ENCODE measurements around the gene MOXD1. TPM values are rescaled to one million over a fixed set of nuclear protein-coding genes. Genes with fewer than 3 reads are reported as not detected.
"Not testable (repeated sequence)": the region's sequence is repeated elsewhere in the genome, so short reads cannot be mapped to it uniquely, and the experiment has no call there.

Gene MOXD1
- total and polyA plus RNA-seq, 3 experiments from 2014 or later, result 0.25 TPM; not detected in 2

GRCh38 chr6:132322398-132322797 is 78.9 kb downstream of the MOXD1 start:
- no peak overlapping the region for H3K27ac Mint-ChIP-seq
- CTCF ChIA-PET, result interaction anchor here (1.2 kb wide), 1 partner anchor 42 kb away, joined by 3 read pairs; no protein-coding TSS in a partner anchor
- no peaks in the 10 kb centered on the region for H3K4me1 Mint-ChIP-seq
- Histone ChIP-seq H3K9me3 (ENCODE audit: low read length) (no peaks in the 10 kb centered on the region), H3K4me1 (ENCODE audit: insufficient read depth, low read length) (no peaks in the 10 kb centered on the region), H3K4me3 (ENCODE audit: low read length) (no peak overlapping the region), H3K27me3 (ENCODE audit: insufficient read depth, low read length, poor library complexity, severe bottlenecking) (no peaks in the 10 kb centered on the region), H3K27ac (ENCODE audit: low read depth, low read length) (no peak overlapping the region), H3K36me3 (ENCODE audit: insufficient read depth, low read length) (no peaks in the 10 kb centered on the region)
- peaks cover 3 to 30% of the 10 kb centered on the region in 2 donors for H3K27me3 Mint-ChIP-seq
- H3K4me3 Mint-ChIP-seq, result no peak overlapping the region
- no peak for DNase-seq
- POLR2A ChIA-PET, result no interaction called here
- H3K36me3 Mint-ChIP-seq, result no peaks in the 10 kb centered on the region
- peaks cover 0 to 4% (median 0%) of the 10 kb centered on the region in 5 donors for H3K9me3 Mint-ChIP-seq

GRCh38 chr6:132320007-132320406 is 81.3 kb downstream of the MOXD1 start:
- Histone ChIP-seq H3K27ac (ENCODE audit: low read depth, low read length) (no peak overlapping the region), H3K4me1 (ENCODE audit: insufficient read depth, low read length) (no peaks in the 10 kb centered on the region), H3K9me3 (ENCODE audit: low read length) (no peaks in the 10 kb centered on the region), H3K27me3 (ENCODE audit: insufficient read depth, low read length, poor library complexity, severe bottlenecking) (no peaks in the 10 kb centered on the region), H3K36me3 (ENCODE audit: insufficient read depth, low read length) (no peaks in the 10 kb centered on the region), H3K4me3 (ENCODE audit: low read length) (no peak overlapping the region)
- POLR2A ChIA-PET, result no interaction called here
- Mint-ChIP-seq H3K27ac (no peak overlapping the region), H3K4me1 (no peaks in the 10 kb centered on the region), H3K27me3 (peaks cover 3 to 17% of the 10 kb centered on the region in 2 donors), H3K36me3 (no peaks in the 10 kb centered on the region), H3K9me3 (peaks cover 10 to 23% (median 14%) of the 10 kb centered on the region in 5 donors), H3K4me3 (no peak overlapping the region)
- CTCF ChIA-PET, result no interaction called here
- no peak for DNase-seq

- Mint-ChIP-seq H3K4me1 (no peaks in the 10 kb centered on the region), H3K9me3 (peaks cover 11 to 23% (median 14%) of the 10 kb centered on the region in 5 donors), H3K27me3 (peaks cover 3 to 18% of the 10 kb centered on the region in 2 donors), H3K27ac (no peak overlapping the region), H3K4me3 (no peak overlapping the region), H3K36me3 (no peaks in the 10 kb centered on the region)
- H3K4me3 ChIP-seq (ENCODE audit: low read length), result no peak overlapping the region
- H3K9me3 ChIP-seq (ENCODE audit: low read length), result no peaks in the 10 kb centered on the region
- no peaks in the 10 kb centered on the region for H3K36me3 ChIP-seq (ENCODE audit: insufficient read depth, low read length)
- CTCF ChIA-PET, result interaction anchor here (1.9 kb wide), 1 partner anchor 37 kb away, joined by 4 read pairs; no protein-coding TSS in a partner anchor
- H3K27me3 ChIP-seq (ENCODE audit: insufficient read depth, low read length, poor library complexity, severe bottlenecking), result no peaks in the 10 kb centered on the region
- H3K27ac ChIP-seq (ENCODE audit: low read depth, low read length), result no peak overlapping the region
- no peaks in the 10 kb centered on the region for H3K4me1 ChIP-seq (ENCODE audit: insufficient read depth, low read length)
- POLR2A ChIA-PET, result no interaction called here
- no peak for DNase-seq
Observed at GRCh38 chr6:132316970-132317369, 84.3 kb downstream of the MOXD1 start.

- no peaks in the 10 kb centered on the region for H3K9me3 ChIP-seq (ENCODE audit: low read length)
- Mint-ChIP-seq H3K4me1 (no peaks in the 10 kb centered on the region), H3K4me3 (no peak overlapping the region), H3K9me3 (peaks cover 12 to 30% (median 15%) of the 10 kb centered on the region in 5 donors), H3K36me3 (peaks cover 0 to 2% (median 0%) of the 10 kb centered on the region in 3 donors), H3K27ac (no peak overlapping the region), H3K27me3 (peaks cover 0 to 13% of the 10 kb centered on the region in 2 donors)
- DNase-seq, result no peak
- no peaks in the 10 kb centered on the region for H3K36me3 ChIP-seq (ENCODE audit: insufficient read depth, low read length)
- no peak overlapping the region for H3K4me3 ChIP-seq (ENCODE audit: low read length)
- no peak overlapping the region for H3K27ac ChIP-seq (ENCODE audit: low read depth, low read length)
- H3K27me3 ChIP-seq (ENCODE audit: insufficient read depth, low read length, poor library complexity, severe bottlenecking), result no peaks in the 10 kb centered on the region
- no peaks in the 10 kb centered on the region for H3K4me1 ChIP-seq (ENCODE audit: insufficient read depth, low read length)
- ChIA-PET POLR2A (no interaction called here), CTCF (no interaction called here)
Observed at GRCh38 chr6:132314432-132314831, 86.8 kb downstream of the MOXD1 start.

GRCh38 chr6:132310921-132311320 is 90.4 kb downstream of the MOXD1 start:
- no peaks in the 10 kb centered on the region for H3K4me1 ChIP-seq (ENCODE audit: insufficient read depth, low read length)
- Mint-ChIP-seq H3K9me3 (peaks cover 7 to 23% (median 10%) of the 10 kb centered on the region in 5 donors), H3K4me1 (no peaks in the 10 kb centered on the region), H3K27me3 (peaks cover 7 to 26% of the 10 kb centered on the region in 2 donors), H3K27ac (no peak overlapping the region), H3K4me3 (no peak overlapping the region), H3K36me3 (peaks cover 0 to 4% (median 2%) of the 10 kb centered on the region in 3 donors)
- ChIA-PET CTCF (no interaction called here), POLR2A (no interaction called here)
- H3K4me3 ChIP-seq (ENCODE audit: low read length), result no peak overlapping the region
- H3K27me3 ChIP-seq (ENCODE audit: insufficient read depth, low read length, poor library complexity, severe bottlenecking), result no peaks in the 10 kb centered on the region
- H3K36me3 ChIP-seq (ENCODE audit: insufficient read depth, low read length), result no peaks in the 10 kb centered on the region
- no peaks in the 10 kb centered on the region for H3K9me3 ChIP-seq (ENCODE audit: low read length)
- H3K27ac ChIP-seq (ENCODE audit: low read depth, low read length), result no peak overlapping the region
- no peak for DNase-seq

GRCh38 chr6:132310151-132310550 is 91.1 kb downstream of the MOXD1 start:
- H3K9me3 ChIP-seq (ENCODE audit: low read length); H3K4me3 ChIP-seq (ENCODE audit: low read length); H3K4me1 Mint-ChIP-seq; H3K27ac ChIP-seq (ENCODE audit: low read depth, low read length); DNase-seq; H3K27me3 ChIP-seq (ENCODE audit: insufficient read depth, low read length, poor library complexity, severe bottlenecking); H3K36me3 Mint-ChIP-seq; CTCF ChIA-PET; H3K36me3 ChIP-seq (ENCODE audit: insufficient read depth, low read length); POLR2A ChIA-PET; H3K27ac Mint-ChIP-seq; H3K4me3 Mint-ChIP-seq; H3K4me1 ChIP-seq (ENCODE audit: insufficient read depth, low read length): not testable (repeated sequence)
- peaks cover 6 to 19% (median 9%) of the 10 kb centered on the region in 5 donors for H3K9me3 Mint-ChIP-seq
- peaks cover 10 to 26% of the 10 kb centered on the region in 2 donors for H3K27me3 Mint-ChIP-seq

- ChIA-PET POLR2A (no interaction called here), CTCF (interaction anchor here (1.2 kb wide), 1 partner anchor 25 kb away, joined by 4 read pairs; no protein-coding TSS in a partner anchor)
- H3K4me3 ChIP-seq (ENCODE audit: low read length), result no peak overlapping the region
- no peaks in the 10 kb centered on the region for H3K9me3 ChIP-seq (ENCODE audit: low read length)
- H3K36me3 ChIP-seq (ENCODE audit: insufficient read depth, low read length), result no peaks in the 10 kb centered on the region
- peaks cover 10 to 24% of the 10 kb centered on the region in 2 donors for H3K27me3 Mint-ChIP-seq
- no peaks in the 10 kb centered on the region for H3K4me1 Mint-ChIP-seq
- no peak overlapping the region for H3K27ac ChIP-seq (ENCODE audit: low read depth, low read length)
- no peaks in the 10 kb centered on the region for H3K27me3 ChIP-seq (ENCODE audit: insufficient read depth, low read length, poor library complexity, severe bottlenecking)
- H3K4me1 ChIP-seq (ENCODE audit: insufficient read depth, low read length), result no peaks in the 10 kb centered on the region
- no peak overlapping the region for H3K27ac Mint-ChIP-seq
- H3K9me3 Mint-ChIP-seq, result peaks cover 5 to 17% (median 9%) of the 10 kb centered on the region in 5 donors
- H3K4me3 Mint-ChIP-seq, result no peak overlapping the region
- no peak for DNase-seq
- peaks cover 0 to 4% (median 0%) of the 10 kb centered on the region in 3 donors for H3K36me3 Mint-ChIP-seq
Observed at GRCh38 chr6:132304891-132305305, 96.4 kb downstream of the MOXD1 start.

- no peak overlapping the region for H3K27ac ChIP-seq (ENCODE audit: low read depth, low read length)
- H3K27me3 ChIP-seq (ENCODE audit: insufficient read depth, low read length, poor library complexity, severe bottlenecking), result no peaks in the 10 kb centered on the region
- no peaks in the 10 kb centered on the region for H3K9me3 ChIP-seq (ENCODE audit: low read length)
- H3K36me3 Mint-ChIP-seq, result no peaks in the 10 kb centered on the region
- peaks cover 0 to 1% (median 0%) of the 10 kb centered on the region in 5 donors for H3K9me3 Mint-ChIP-seq
- H3K4me3 Mint-ChIP-seq, result no peak overlapping the region
- POLR2A ChIA-PET, result no interaction called here
- no peak overlapping the region for H3K4me3 ChIP-seq (ENCODE audit: low read length)
- H3K4me1 Mint-ChIP-seq, result no peaks in the 10 kb centered on the region
- peaks cover 3 to 18% of the 10 kb centered on the region in 2 donors for H3K27me3 Mint-ChIP-seq
- H3K27ac Mint-ChIP-seq, result no peak overlapping the region
- H3K4me1 ChIP-seq (ENCODE audit: insufficient read depth, low read length), result no peaks in the 10 kb centered on the region
- H3K36me3 ChIP-seq (ENCODE audit: insufficient read depth, low read length), result no peaks in the 10 kb centered on the region
- CTCF ChIA-PET, result interaction anchor here (1.2 to 3.2 kb wide), 4 partner anchors 9 to 184 kb away, joined by 3 to 15 read pairs (median 4); no protein-coding TSS in a partner anchor
- no peak for DNase-seq
Observed at GRCh38 chr6:132300323-132300949, 100.8 kb downstream of the MOXD1 start.

All from CD8-positive, alpha-beta memory T cell (primary cell).